Measurements from ENCODE around the gene SAFB2. TPM values are rescaled to one million over a fixed set of nuclear protein-coding genes. Genes with fewer than 3 reads are reported as not detected.
"Not testable (repeated sequence)": the region's sequence is repeated elsewhere in the genome, so short reads cannot be mapped to it uniquely, and the experiment has no call there.

The SAFB2 gene
- total RNA-seq, 4 donors from 2014 or later, result 64.0 to 283 (median 124) TPM

DNA sequence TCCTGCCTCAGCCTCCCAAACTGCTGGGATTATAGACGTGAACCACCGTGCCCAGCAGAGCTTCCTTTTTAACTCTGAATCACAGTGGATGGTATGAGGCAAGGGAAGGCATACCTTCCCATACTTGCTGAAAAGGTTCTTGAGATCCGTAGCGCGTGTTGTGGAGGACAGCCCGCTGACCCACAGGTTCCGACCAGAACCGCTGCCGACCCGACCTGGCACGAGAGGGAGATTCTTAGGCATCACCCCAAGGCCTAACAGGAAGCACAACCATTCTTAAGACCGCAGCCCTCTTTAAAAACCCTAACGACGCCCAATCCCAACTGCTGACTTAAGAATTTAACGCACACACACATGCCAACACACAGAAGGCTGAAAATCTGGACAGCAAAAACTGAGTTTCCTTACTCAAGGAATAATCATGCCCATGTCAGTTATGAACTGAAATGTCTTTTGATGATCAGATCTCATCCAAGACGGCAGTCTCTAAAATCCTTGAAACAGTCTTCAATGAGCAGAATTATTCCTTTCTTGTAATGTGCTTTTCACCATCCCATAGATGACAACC, 12.6 kb downstream of the SAFB2 start:
- H3K4me1 ChIP-seq, result no peaks in the 10 kb centered on the region
- H3K9me3 ChIP-seq, result no peaks in the 10 kb centered on the region
- no peak overlapping the region for H3K27ac ChIP-seq
- no peaks in the 10 kb centered on the region for H3K27me3 ChIP-seq
- no peak for DNase-seq
- TF ChIP-seq EP300 (IDR thresholded peaks at IDR 0.05; ENCODE audit: low read depth), result no peak
- TF ChIP-seq, protein P1, sequence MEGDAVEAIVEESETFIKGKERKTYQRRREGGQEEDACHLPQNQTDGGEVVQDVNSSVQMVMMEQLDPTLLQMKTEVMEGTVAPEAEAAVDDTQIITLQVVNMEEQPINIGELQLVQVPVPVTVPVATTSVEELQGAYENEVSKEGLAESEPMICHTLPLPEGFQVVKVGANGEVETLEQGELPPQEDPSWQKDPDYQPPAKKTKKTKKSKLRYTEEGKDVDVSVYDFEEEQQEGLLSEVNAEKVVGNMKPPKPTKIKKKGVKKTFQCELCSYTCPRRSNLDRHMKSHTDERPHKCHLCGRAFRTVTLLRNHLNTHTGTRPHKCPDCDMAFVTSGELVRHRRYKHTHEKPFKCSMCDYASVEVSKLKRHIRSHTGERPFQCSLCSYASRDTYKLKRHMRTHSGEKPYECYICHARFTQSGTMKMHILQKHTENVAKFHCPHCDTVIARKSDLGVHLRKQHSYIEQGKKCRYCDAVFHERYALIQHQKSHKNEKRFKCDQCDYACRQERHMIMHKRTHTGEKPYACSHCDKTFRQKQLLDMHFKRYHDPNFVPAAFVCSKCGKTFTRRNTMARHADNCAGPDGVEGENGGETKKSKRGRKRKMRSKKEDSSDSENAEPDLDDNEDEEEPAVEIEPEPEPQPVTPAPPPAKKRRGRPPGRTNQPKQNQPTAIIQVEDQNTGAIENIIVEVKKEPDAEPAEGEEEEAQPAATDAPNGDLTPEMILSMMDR (IDR thresholded peaks at IDR 0.05), result no peak
- no peak for TF ChIP-seq POLR2A (IDR thresholded peaks at IDR 0.05)
- TF ChIP-seq POLR2AphosphoS5 (IDR thresholded peaks at IDR 0.05), result no peak
- 92 to 100% methylated on average over 1 to 16 of the region's 16 CpGs for WGBS, 2 donors (ENCODE audit: low coverage in 1 of 2)
- intact Hi-C loops (cut with DNase I; ENCODE audit: low total_unique reads) (no loop called here), in situ Hi-C loops (cut with MboI; ENCODE audit: low pct_ligation_motif_present in 1 of 4, low pct_unique_long_range_greater_than_20kb in 1 of 4, low sequenced_read_pairs in 3 of 4) (no loop called here)
- H3K4me3 ChIP-seq, result no peak overlapping the region
- peaks cover 0 to 80% (median 39%) of the 10 kb centered on the region in 4 donors for H3K36me3 ChIP-seq

- intact Hi-C loops (cut with DNase I; ENCODE audit: low total_unique reads); H3K27me3 ChIP-seq; in situ Hi-C loops (cut with MboI; ENCODE audit: low pct_ligation_motif_present in 1 of 4, low pct_unique_long_range_greater_than_20kb in 1 of 4, low sequenced_read_pairs in 3 of 4); H3K9me3 ChIP-seq; H3K4me3 ChIP-seq; DNase-seq; H3K27ac ChIP-seq; H3K4me1 ChIP-seq: not testable (repeated sequence)
- WGBS, 2 donors (ENCODE audit: low coverage in 1 of 2), result 98% methylated on average over 9 of the region's 9 CpGs; no CpG with 5 or more reads in 1 of the 2 donors
- peaks cover 0 to 77% (median 38%) of the 10 kb centered on the region in 4 donors for H3K36me3 ChIP-seq
These were observed 13.8 kb downstream of the SAFB2 start for GRCh38 chr19:5608766-5609165.

- Histone ChIP-seq H3K27ac (no peak overlapping the region), H3K27me3 (no peaks in the 10 kb centered on the region), H3K9me3 (no peaks in the 10 kb centered on the region), H3K4me1 (no peaks in the 10 kb centered on the region), H3K36me3 (peaks cover 0 to 77% (median 38%) of the 10 kb centered on the region in 4 donors), H3K4me3 (no peak overlapping the region)
- DNase-seq, result no peak
- in situ Hi-C loops (cut with MboI; ENCODE audit: low pct_ligation_motif_present in 1 of 4, low pct_unique_long_range_greater_than_20kb in 1 of 4, low sequenced_read_pairs in 3 of 4) (no loop called here), intact Hi-C loops (cut with DNase I; ENCODE audit: low total_unique reads) (no loop called here)
- TF ChIP-seq POLR2A (IDR thresholded peaks at IDR 0.05), result no peak
- no peak for TF ChIP-seq POLR2AphosphoS5 (IDR thresholded peaks at IDR 0.05)
- TF ChIP-seq EP300 (IDR thresholded peaks at IDR 0.05; ENCODE audit: low read depth), result no peak
- TF ChIP-seq, protein P1 (IDR thresholded peaks at IDR 0.05), result no peak
- 93 to 95% methylated on average over 3 to 10 of the region's 10 CpGs for WGBS, 2 donors (ENCODE audit: low coverage in 1 of 2)
These were observed 14.3 kb downstream of the SAFB2 start for GRCh38 chr19:5608291-5608690.

DNA sequence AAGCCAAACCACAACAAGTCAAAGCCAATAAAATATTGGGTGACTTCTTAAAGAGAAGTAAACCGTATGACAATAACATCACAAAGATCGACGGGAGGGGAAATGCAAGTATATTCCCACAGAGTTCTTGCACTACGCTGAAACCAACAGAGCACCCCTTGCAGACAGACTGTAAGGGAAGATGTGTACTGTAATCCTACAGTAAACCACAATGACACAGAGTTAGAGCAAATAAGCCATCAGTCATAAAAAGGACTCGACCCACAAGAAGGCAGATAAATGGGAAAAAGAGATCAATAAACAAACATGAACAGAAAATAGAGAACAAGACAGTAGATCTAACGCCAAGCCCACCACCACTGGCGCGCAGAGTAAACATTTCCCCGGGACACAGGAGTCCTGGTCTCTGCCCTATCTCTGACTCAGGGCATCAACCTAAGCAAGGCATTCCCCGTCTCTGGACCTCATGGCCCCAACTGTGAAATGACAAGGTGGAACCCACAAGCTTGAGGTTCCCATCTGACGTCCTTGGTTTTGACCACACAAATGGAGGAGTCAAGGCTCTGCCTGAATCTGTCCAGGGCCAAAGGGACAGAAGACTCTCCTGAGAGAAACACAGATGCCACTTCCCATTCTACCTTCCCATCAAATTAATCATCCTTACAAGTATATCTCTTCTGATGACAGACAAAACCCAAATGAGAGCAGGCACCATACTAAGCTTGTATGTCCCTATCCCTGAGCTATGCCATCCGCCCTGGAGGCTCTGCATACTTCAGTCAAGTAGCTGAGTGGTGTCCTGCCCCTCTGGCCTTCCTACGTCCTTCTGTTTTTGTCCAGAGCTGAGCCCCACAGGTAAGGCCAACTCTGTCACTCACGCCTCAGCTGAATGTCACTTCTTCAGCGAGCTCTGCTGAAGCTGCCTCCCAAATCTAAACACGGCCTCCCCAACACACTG, 15.0 kb downstream of the SAFB2 start:
- no peak overlapping the region for H3K27ac ChIP-seq
- intact Hi-C loops (cut with DNase I; ENCODE audit: low total_unique reads) (no loop called here), in situ Hi-C loops (cut with MboI; ENCODE audit: low pct_ligation_motif_present in 1 of 4, low pct_unique_long_range_greater_than_20kb in 1 of 4, low sequenced_read_pairs in 3 of 4) (no loop called here)
- no peak for TF ChIP-seq POLR2A (IDR thresholded peaks at IDR 0.05)
- TF ChIP-seq, protein P1 (IDR thresholded peaks at IDR 0.05), result no peak
- no peak for TF ChIP-seq EP300 (IDR thresholded peaks at IDR 0.05; ENCODE audit: low read depth)
- DNase-seq, result no peak
- H3K4me3 ChIP-seq, result no peak overlapping the region
- H3K4me1 ChIP-seq, result no peaks in the 10 kb centered on the region
- H3K36me3 ChIP-seq, result peaks cover 0 to 77% (median 38%) of the 10 kb centered on the region in 4 donors
- WGBS, 2 donors (ENCODE audit: low coverage in 1 of 2), result 82 to 89% methylated on average over 8 to 16 of the region's 16 CpGs
- H3K27me3 ChIP-seq, result no peaks in the 10 kb centered on the region
- no peaks in the 10 kb centered on the region for H3K9me3 ChIP-seq
